ENCODE data around the gene GCH1. TPM values are rescaled to one million over a fixed set of nuclear protein-coding genes. Genes with fewer than 3 reads are reported as not detected.

GCH1 gene, protein sequence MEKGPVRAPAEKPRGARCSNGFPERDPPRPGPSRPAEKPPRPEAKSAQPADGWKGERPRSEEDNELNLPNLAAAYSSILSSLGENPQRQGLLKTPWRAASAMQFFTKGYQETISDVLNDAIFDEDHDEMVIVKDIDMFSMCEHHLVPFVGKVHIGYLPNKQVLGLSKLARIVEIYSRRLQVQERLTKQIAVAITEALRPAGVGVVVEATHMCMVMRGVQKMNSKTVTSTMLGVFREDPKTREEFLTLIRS
- 13.5 and 15.0 TPM in 2 replicates for total RNA-seq

DNA sequence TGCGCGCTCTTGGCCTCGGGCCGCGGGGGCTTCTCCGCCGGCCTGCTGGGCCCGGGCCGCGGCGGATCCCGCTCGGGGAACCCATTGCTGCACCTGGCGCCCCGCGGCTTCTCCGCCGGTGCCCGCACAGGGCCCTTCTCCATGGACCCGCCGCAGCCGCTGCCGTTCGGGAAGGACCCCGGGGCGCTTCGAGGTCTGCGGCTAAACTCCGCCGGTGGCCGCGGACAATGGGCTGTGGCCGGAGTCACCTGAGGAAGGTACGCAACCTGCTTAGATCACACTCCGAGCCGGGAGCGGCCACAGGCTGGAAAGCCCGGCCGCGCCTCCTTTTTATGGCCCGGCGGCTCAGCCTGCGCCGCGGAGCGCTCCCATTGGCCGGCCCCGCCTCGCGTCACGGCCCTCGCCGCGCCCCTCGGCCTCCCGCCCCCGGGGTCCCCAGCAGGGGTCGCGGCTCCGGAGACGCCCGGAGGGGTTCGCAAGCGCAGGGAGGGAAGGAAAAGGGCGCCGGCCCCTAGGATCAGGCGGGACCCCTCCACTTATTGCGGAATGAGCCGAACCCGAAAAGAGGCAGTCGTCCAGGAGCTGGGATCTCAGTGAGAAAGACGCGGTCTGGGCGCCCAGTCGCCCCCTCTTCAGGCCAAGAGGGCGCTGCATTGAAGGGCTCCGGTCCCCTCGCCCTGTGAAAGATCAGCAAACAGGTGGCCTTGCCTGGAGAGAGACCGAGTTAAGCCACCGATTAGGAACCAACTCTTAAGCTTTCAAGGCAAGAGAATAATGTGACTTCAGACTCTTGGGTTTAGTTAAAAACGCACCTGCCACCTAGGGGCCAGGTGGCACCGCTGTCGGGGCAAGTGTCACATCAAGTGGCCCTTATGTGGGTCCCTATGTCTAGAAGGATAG is at the start of gene GCH1:
TSS of gene GCH1 (minus strand) at position 306 of the 900 bp plus-strand sequence. CDS start at position 143, 163 bp downstream.
- peak within 1 kb of the TSS; percentile 86 for H3K4me3 ChIP-seq (ENCODE audit: low read depth, low read length)
- TF ChIP-seq, protein P1, sequence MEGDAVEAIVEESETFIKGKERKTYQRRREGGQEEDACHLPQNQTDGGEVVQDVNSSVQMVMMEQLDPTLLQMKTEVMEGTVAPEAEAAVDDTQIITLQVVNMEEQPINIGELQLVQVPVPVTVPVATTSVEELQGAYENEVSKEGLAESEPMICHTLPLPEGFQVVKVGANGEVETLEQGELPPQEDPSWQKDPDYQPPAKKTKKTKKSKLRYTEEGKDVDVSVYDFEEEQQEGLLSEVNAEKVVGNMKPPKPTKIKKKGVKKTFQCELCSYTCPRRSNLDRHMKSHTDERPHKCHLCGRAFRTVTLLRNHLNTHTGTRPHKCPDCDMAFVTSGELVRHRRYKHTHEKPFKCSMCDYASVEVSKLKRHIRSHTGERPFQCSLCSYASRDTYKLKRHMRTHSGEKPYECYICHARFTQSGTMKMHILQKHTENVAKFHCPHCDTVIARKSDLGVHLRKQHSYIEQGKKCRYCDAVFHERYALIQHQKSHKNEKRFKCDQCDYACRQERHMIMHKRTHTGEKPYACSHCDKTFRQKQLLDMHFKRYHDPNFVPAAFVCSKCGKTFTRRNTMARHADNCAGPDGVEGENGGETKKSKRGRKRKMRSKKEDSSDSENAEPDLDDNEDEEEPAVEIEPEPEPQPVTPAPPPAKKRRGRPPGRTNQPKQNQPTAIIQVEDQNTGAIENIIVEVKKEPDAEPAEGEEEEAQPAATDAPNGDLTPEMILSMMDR (conservative IDR thresholded peaks at IDR 0.05; ENCODE audit: low read depth, low read length) = peak; percentile 34
- DNase-seq (ENCODE audit: low read depth) = no peak

DNA sequence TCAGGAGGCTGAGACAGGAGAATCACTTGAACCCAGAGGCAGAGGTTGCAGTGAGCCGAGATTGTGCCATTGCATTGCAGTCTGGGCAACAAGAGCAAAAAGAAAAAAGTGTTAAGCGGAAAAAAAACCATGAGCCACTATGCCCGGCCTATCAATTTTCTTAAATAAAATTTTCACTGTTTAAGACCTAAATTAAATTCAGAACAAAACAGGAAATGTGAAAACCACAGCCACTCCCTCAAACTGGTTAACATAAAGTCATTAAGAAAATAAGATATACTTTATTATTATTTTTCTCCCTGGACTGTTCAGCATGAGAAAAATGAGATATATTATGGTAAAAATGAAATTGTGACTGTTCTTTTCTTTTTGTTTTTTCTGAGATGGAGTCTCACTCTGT is 44.6 kb upstream of the GCH1 start:
- no peak for DNase-seq (ENCODE audit: low read depth)
- TF ChIP-seq, protein P1 (conservative IDR thresholded peaks at IDR 0.05; ENCODE audit: low read depth, low read length) = no peak
- H3K4me3 ChIP-seq (ENCODE audit: low read depth, low read length) = no peak overlapping the region

DNA sequence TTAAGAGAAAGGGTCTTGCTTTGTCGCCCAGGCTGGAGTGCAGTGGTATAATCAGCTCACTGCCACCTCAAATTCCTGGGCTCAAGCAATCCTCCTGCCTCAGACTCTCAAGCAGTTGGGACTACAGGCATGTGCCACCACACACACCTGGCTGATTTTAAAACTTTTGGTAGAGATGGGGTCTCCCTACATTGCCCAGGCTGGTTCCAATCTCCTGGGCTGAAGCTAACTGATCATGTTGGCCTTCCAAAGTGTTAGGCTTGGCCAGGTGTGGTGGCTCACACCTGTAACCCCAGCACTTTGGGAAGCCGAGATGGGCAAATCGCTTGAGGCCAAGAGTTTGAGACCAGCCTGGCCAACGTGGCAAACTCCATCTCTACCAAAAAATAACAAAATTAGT is 43.9 kb upstream of the GCH1 start:
- DNase-seq (ENCODE audit: low read depth) = no peak
- H3K4me3 ChIP-seq (ENCODE audit: low read depth, low read length) = no peak overlapping the region
- TF ChIP-seq, protein P1 (conservative IDR thresholded peaks at IDR 0.05; ENCODE audit: low read depth, low read length) = no peak

DNA sequence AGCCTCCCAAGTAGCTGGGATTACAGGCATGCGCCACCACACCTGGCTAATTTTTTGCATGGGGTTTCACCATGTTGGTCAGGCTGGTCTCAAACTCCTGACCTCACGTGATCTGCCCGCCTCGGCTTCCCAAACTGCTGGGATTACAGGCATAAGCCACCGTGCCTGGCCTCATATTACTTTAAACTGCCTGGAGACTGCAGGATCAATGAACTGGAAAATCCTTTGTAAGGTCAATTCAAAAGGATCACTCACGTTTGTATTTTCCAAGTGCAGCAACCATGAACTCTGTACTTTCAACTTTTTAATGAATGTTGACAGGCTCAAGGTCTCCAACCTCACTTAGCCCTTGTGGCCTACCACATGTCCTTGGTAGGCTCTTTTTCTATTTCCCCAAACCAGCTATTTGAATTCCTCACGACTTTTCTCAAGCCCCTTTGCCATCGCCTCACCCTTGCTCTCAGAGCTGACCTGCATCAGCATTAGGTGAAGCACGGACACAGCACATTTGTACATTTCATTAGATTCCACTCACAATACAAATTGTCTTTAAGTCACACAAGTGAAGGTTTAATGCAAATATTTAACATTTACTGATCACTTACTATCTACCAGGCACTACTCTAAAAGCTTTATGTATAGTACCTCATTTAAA is 42.2 kb upstream of the GCH1 start:
- no peak overlapping the region for H3K4me3 ChIP-seq (ENCODE audit: low read depth, low read length)
- TF ChIP-seq, protein P1 (conservative IDR thresholded peaks at IDR 0.05; ENCODE audit: low read depth, low read length) = no peak
- DNase-seq (ENCODE audit: low read depth) = peak; percentile 7

DNA sequence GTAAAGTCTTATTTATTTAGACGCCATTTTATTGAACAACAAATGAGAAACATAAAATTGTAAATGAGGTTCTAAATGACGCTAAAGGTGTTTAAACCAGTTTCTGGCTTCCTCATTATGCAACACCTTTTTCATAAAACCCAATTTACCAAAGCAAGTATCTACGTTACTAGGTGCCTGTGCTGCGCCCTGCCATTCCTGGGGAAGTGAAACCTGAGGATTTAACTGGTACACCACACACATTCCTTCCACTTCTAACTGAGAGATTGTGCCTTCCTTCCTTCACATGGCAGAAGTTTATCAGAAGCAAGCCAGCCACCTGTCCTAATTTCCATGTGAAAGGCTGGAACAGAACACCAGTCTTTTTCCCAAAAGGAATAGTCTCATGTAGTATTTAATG is 40.3 kb upstream of the GCH1 start:
- TF ChIP-seq, protein P1 (conservative IDR thresholded peaks at IDR 0.05; ENCODE audit: low read depth, low read length) = no peak
- no peak for DNase-seq (ENCODE audit: low read depth)
- no peak overlapping the region for H3K4me3 ChIP-seq (ENCODE audit: low read depth, low read length)

DNA sequence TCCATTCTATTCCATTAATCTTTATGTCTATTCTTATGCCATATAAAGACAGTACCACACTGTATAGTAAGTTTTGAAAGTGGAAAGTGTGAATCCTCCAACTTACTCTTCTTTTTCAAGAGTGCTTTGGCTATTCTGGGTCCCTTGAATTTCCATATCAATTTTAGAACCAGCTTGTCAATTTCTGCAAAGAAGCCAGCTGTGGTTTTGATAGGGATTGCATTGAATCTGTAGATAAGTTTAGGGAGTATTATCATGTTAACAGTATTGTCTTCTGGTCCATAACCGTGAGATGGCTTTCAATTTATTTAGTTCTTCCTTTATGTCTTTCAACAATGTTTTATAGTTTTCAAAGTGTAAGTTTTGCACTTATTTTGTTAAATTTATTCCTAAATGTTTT is 34.2 kb upstream of the GCH1 start:
- H3K4me3 ChIP-seq (ENCODE audit: low read depth, low read length) = no peak overlapping the region
- TF ChIP-seq, protein P1 (conservative IDR thresholded peaks at IDR 0.05; ENCODE audit: low read depth, low read length) = no peak
- DNase-seq (ENCODE audit: low read depth) = no peak
